ENCODE measurements around the gene ITGA4.

The ITGA4 gene

DNA sequence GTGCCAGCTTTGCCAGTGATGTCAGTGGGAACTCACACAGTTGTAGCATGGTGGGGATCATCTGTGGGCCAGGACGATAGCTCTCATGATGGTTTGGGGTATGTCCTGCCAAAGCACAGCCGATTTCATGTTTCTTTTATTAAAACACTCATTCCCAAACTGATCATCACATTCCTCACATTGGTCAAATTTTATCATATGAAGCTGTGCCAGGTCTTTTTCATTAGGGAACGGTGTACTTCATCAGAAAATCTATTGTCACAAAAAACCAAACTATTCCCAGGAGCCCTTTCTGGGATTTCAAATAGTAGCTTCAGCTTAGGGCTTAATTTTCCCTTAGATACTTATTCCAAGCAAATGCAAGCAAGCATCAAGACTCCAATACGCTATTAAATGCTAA lies 42.0 kb downstream of the ITGA4 start:
- Histone ChIP-seq H3K4me3 (ENCODE audit: insufficient read depth, low read depth, low read length, poor library complexity, severe bottlenecking) (no peak overlapping the region), H3K27ac (ENCODE audit: insufficient read depth, low read length, poor library complexity, severe bottlenecking) (no peak overlapping the region), H3K27me3 (replicated peaks; ENCODE audit: control insufficient read depth, insufficient read depth, low read length, poor library complexity, severe bottlenecking) (no peaks in the 10 kb centered on the region), H3K9me3 (ENCODE audit: control insufficient read depth, low read length) (no peaks in the 10 kb centered on the region), H3K36me3 (ENCODE audit: control insufficient read depth, insufficient read depth, low read length) (peaks cover 62% of the 10 kb centered on the region), H3K4me1 (ENCODE audit: control insufficient read depth, insufficient read depth, low read length, poor library complexity, severe bottlenecking) (no peaks in the 10 kb centered on the region)
- DNase-seq = no peak

DNA sequence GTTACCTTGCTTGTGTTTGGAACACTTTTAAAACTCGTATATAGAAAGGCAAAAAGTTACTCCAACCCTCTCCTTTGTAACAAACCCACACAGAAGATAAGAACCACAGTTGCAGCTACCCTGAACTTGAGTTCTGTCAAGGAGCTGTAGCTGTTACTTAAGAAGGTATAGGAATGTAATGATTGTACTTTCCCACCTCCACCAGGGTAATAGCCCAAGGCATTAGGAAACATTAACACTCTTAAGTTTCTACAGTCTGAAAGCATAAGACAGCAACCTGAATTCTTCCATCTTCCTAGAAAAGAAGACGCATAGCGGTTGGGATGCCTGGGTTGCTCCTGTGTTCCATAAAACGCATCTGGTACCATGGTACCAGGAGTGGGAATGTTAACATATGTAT lies 43.0 kb downstream of the ITGA4 start:
- Histone ChIP-seq H3K4me1 (ENCODE audit: control insufficient read depth, insufficient read depth, low read length, poor library complexity, severe bottlenecking) (no peaks in the 10 kb centered on the region), H3K9me3 (ENCODE audit: control insufficient read depth, low read length) (no peaks in the 10 kb centered on the region), H3K27me3 (replicated peaks; ENCODE audit: control insufficient read depth, insufficient read depth, low read length, poor library complexity, severe bottlenecking) (no peaks in the 10 kb centered on the region), H3K36me3 (ENCODE audit: control insufficient read depth, insufficient read depth, low read length) (peaks cover 61% of the 10 kb centered on the region), H3K4me3 (ENCODE audit: insufficient read depth, low read depth, low read length, poor library complexity, severe bottlenecking) (no peak overlapping the region), H3K27ac (ENCODE audit: insufficient read depth, low read length, poor library complexity, severe bottlenecking) (no peak overlapping the region)
- DNase-seq = no peak

DNA sequence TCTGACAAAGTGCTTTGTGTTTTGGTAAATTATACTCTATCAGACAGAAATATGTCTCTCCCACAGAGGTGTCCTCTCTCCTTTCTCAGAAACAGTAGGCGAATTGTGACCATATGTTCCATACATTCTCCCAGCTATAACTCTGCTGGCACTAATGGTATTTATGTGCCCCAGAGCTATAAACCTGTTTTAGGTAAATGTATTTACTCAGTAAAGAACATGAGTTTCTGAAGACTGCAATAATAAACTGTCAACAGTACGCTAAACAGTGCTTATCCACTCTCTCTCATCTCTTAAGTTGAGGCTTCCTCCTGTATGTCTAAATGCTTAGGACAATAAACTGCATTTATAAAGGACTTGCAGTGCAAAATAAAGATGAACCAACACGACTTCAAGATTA lies 58.5 kb downstream of the ITGA4 start:
- DNase-seq = no peak
- H3K36me3 ChIP-seq (ENCODE audit: control insufficient read depth, insufficient read depth, low read length) = peaks cover 34% of the 10 kb centered on the region
- H3K9me3 ChIP-seq (ENCODE audit: control insufficient read depth, low read length) = no peaks in the 10 kb centered on the region
- no peaks in the 10 kb centered on the region for H3K4me1 ChIP-seq (ENCODE audit: control insufficient read depth, insufficient read depth, low read length, poor library complexity, severe bottlenecking)
- H3K27me3 ChIP-seq (replicated peaks; ENCODE audit: control insufficient read depth, insufficient read depth, low read length, poor library complexity, severe bottlenecking) = no peaks in the 10 kb centered on the region
- no peak overlapping the region for H3K27ac ChIP-seq (ENCODE audit: insufficient read depth, low read length, poor library complexity, severe bottlenecking)
- H3K4me3 ChIP-seq (ENCODE audit: insufficient read depth, low read depth, low read length, poor library complexity, severe bottlenecking) = no peak overlapping the region

DNA sequence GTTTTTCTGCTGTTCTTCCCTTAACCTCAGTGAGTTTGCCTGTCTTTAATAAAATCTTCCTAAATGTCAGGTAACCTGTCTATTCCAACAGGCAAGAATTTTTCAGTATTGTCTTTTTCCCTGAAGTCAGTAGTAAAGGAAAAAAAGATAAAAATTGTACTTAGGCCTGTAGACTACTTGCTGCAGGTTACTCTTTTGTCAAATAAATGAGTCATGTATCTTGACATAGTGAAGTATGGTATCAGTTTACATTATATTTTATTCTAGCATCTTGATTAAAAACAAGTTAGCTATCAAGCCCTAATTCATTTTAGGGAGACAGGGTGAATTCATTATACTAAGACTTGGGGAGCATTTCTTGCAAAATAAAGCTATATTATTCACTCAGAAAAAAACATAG lies 59.8 kb downstream of the ITGA4 start:
- DNase-seq = no peak
- Histone ChIP-seq H3K4me1 (ENCODE audit: control insufficient read depth, insufficient read depth, low read length, poor library complexity, severe bottlenecking) (no peaks in the 10 kb centered on the region), H3K27ac (ENCODE audit: insufficient read depth, low read length, poor library complexity, severe bottlenecking) (no peak overlapping the region), H3K27me3 (replicated peaks; ENCODE audit: control insufficient read depth, insufficient read depth, low read length, poor library complexity, severe bottlenecking) (no peaks in the 10 kb centered on the region), H3K36me3 (ENCODE audit: control insufficient read depth, insufficient read depth, low read length) (peaks cover 29% of the 10 kb centered on the region), H3K9me3 (ENCODE audit: control insufficient read depth, low read length) (no peaks in the 10 kb centered on the region), H3K4me3 (ENCODE audit: insufficient read depth, low read depth, low read length, poor library complexity, severe bottlenecking) (no peak overlapping the region)

DNA sequence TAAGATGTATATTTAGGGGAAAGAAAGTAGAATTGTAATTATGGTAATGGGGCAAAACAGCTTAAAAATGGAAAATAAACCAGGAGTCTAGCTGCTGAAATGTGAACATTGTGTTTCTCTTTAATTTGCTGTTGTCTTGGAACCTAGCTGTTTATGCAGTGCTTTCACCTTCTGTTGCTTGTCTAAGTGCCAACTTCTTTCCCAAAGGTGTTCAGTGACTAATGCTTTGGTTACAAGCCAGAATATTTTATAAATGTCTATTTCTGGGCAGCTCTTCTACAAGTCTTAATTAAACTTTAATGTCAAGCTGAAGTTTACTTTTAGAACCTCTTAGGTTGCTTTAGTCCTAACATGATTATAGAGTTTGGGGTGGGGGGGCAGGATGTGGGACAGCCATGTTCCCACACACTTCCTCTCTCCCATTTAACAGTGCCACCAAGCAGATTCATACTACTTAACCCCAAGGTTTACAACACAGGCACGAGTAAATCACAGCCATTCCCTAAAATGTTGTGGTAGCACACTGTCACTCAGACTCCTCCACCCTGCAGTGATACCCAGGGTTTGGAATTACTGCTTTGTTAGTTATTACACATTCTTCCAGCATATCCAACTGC lies 60.6 kb downstream of the ITGA4 start:
- Histone ChIP-seq H3K4me3 (ENCODE audit: insufficient read depth, low read depth, low read length, poor library complexity, severe bottlenecking) (no peak overlapping the region), H3K9me3 (ENCODE audit: control insufficient read depth, low read length) (no peaks in the 10 kb centered on the region), H3K36me3 (ENCODE audit: control insufficient read depth, insufficient read depth, low read length) (peaks cover 31% of the 10 kb centered on the region), H3K27ac (ENCODE audit: insufficient read depth, low read length, poor library complexity, severe bottlenecking) (peak overlapping the region; percentile 29), H3K27me3 (replicated peaks; ENCODE audit: control insufficient read depth, insufficient read depth, low read length, poor library complexity, severe bottlenecking) (no peaks in the 10 kb centered on the region), H3K4me1 (ENCODE audit: control insufficient read depth, insufficient read depth, low read length, poor library complexity, severe bottlenecking) (no peaks in the 10 kb centered on the region)
- DNase-seq = no peak

DNA sequence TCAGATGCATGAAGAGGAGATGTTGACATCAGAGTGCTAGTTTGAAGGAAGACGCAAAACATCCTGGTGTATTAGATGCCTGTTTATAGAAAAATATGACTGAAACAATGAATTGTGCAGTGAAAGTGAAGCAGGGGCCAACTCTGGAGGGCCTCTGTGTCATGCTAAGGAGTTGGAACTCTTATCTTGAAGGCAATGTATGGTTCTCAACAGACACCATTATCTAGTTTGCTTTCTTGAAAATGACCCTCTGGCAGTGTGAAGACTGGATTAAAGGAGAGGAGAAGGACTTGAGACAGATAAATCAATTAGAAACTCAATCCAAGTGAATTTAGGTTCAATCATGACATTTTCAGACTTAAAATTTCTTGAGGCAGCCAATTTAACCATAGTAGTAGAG lies 63.1 kb downstream of the ITGA4 start:
- Histone ChIP-seq H3K36me3 (ENCODE audit: control insufficient read depth, insufficient read depth, low read length) (peaks cover 37% of the 10 kb centered on the region), H3K27ac (ENCODE audit: insufficient read depth, low read length, poor library complexity, severe bottlenecking) (no peak overlapping the region)
- DNase-seq = no peak

DNA sequence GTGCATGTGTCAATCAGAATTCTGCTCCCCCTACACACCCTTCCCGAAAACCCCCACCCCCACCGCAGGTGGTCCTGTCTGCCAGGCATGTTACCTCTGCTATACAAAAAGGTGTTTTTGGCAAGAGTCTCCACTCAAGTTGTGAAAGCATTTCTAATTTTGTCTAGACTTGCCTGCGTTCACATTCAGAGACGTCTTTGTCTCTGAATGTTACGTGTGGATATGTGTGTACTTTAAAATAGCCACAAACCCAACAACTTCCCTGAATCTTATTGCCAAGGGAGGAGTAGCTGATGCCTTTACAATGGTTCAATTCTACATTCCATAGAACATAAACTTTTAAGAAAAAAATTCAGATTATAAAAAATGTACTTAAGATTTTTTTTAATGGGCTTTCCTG lies 66.6 kb downstream of the ITGA4 start:
- Histone ChIP-seq H3K4me3 (ENCODE audit: insufficient read depth, low read depth, low read length, poor library complexity, severe bottlenecking) (no peak overlapping the region), H3K27ac (ENCODE audit: insufficient read depth, low read length, poor library complexity, severe bottlenecking) (no peak overlapping the region), H3K36me3 (ENCODE audit: control insufficient read depth, insufficient read depth, low read length) (peaks cover 60% of the 10 kb centered on the region), H3K4me1 (ENCODE audit: control insufficient read depth, insufficient read depth, low read length, poor library complexity, severe bottlenecking) (no peaks in the 10 kb centered on the region), H3K9me3 (ENCODE audit: control insufficient read depth, low read length) (no peaks in the 10 kb centered on the region), H3K27me3 (replicated peaks; ENCODE audit: control insufficient read depth, insufficient read depth, low read length, poor library complexity, severe bottlenecking) (no peaks in the 10 kb centered on the region)
- DNase-seq = no peak

More for the DNA sequence above, 63.1 kb downstream of the ITGA4 start:
- Histone ChIP-seq H3K27me3 (replicated peaks; ENCODE audit: control insufficient read depth, insufficient read depth, low read length, poor library complexity, severe bottlenecking) (no peaks in the 10 kb centered on the region), H3K9me3 (ENCODE audit: control insufficient read depth, low read length) (no peaks in the 10 kb centered on the region), H3K4me3 (ENCODE audit: insufficient read depth, low read depth, low read length, poor library complexity, severe bottlenecking) (no peak overlapping the region), H3K4me1 (ENCODE audit: control insufficient read depth, insufficient read depth, low read length, poor library complexity, severe bottlenecking) (no peaks in the 10 kb centered on the region)

DNA sequence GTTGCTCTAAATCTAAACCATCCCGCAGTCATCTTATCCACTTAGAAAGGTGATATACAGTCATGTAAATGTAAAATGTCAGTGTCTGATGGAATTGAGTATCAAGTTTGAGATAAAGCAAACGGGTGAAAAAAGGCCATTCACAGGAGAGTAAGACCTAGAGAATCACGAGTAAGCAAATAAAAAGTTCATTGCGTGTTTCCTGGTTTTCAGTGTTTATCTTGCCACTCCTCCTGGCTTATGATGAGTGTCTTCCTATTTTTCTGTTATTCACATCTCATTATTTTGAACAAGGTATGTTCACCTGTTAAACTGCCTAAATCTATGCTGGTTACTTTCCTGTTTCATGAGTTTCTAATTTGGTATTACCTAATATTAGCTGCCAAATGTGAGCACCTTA lies 68.8 kb downstream of the ITGA4 start:
- H3K4me3 ChIP-seq (ENCODE audit: insufficient read depth, low read depth, low read length, poor library complexity, severe bottlenecking) = no peak overlapping the region
- no peaks in the 10 kb centered on the region for H3K27me3 ChIP-seq (replicated peaks; ENCODE audit: control insufficient read depth, insufficient read depth, low read length, poor library complexity, severe bottlenecking)
- no peaks in the 10 kb centered on the region for H3K9me3 ChIP-seq (ENCODE audit: control insufficient read depth, low read length)
- H3K36me3 ChIP-seq (ENCODE audit: control insufficient read depth, insufficient read depth, low read length) = peaks cover 79% of the 10 kb centered on the region
- no peak overlapping the region for H3K27ac ChIP-seq (ENCODE audit: insufficient read depth, low read length, poor library complexity, severe bottlenecking)
- H3K4me1 ChIP-seq (ENCODE audit: control insufficient read depth, insufficient read depth, low read length, poor library complexity, severe bottlenecking) = no peaks in the 10 kb centered on the region
- no peak for DNase-seq

DNA sequence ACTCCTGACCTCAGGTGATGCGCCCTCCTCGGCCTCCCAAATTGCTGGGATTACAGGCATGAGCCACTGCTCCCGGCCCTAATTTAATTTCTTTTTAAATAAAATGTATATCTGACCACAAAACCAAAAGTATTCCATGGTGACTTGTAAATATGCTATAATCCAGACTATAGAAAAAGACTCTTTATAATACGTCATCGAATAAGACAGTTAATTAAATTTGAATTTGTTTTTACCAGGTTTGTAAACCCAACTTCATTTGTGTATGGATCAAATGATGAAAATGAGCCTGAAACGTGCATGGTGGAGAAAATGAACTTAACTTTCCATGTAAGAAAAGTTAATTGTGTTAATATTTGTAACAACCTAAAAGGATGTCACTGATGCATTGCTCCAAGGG lies 69.9 kb downstream of the ITGA4 start:
- H3K27me3 ChIP-seq (replicated peaks; ENCODE audit: control insufficient read depth, insufficient read depth, low read length, poor library complexity, severe bottlenecking) = no peaks in the 10 kb centered on the region
- H3K27ac ChIP-seq (ENCODE audit: insufficient read depth, low read length, poor library complexity, severe bottlenecking) = no peak overlapping the region
- H3K9me3 ChIP-seq (ENCODE audit: control insufficient read depth, low read length) = no peaks in the 10 kb centered on the region
- peaks cover 84% of the 10 kb centered on the region for H3K36me3 ChIP-seq (ENCODE audit: control insufficient read depth, insufficient read depth, low read length)
- no peak for DNase-seq
- no peaks in the 10 kb centered on the region for H3K4me1 ChIP-seq (ENCODE audit: control insufficient read depth, insufficient read depth, low read length, poor library complexity, severe bottlenecking)
- no peak overlapping the region for H3K4me3 ChIP-seq (ENCODE audit: insufficient read depth, low read depth, low read length, poor library complexity, severe bottlenecking)

DNA sequence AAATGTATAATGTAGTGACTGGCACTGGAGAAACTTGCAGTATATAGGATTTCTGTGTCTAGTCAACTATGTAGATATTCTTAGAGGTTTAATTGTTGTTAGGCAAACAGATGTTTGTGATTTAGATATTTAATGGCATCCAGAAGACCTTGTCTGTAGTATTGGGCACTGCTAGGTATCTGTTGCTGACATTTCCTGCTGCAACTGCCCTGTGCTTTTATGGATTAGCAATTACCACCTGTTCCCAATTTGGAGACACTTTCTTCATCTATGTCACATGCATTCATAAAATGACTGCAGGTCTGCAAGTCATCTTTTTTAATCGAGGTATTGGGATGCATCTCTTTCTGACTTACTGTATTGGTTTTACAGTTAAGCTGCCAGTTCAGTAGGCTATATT lies 71.3 kb downstream of the ITGA4 start:
- Histone ChIP-seq H3K36me3 (ENCODE audit: control insufficient read depth, insufficient read depth, low read length) (peaks cover 76% of the 10 kb centered on the region), H3K27me3 (replicated peaks; ENCODE audit: control insufficient read depth, insufficient read depth, low read length, poor library complexity, severe bottlenecking) (no peaks in the 10 kb centered on the region), H3K27ac (ENCODE audit: insufficient read depth, low read length, poor library complexity, severe bottlenecking) (no peak overlapping the region), H3K4me3 (ENCODE audit: insufficient read depth, low read depth, low read length, poor library complexity, severe bottlenecking) (no peak overlapping the region), H3K9me3 (ENCODE audit: control insufficient read depth, low read length) (no peaks in the 10 kb centered on the region), H3K4me1 (ENCODE audit: control insufficient read depth, insufficient read depth, low read length, poor library complexity, severe bottlenecking) (no peaks in the 10 kb centered on the region)
- DNase-seq = no peak

Data from effector memory CD4-positive, alpha-beta T cell (primary cell).